K562 (cell line): ENCODE measurements around the gene FSIP2.

Source experiments
- ATF2 ChIP-seq: sonication (generic); formaldehyde crosslinking; IDR thresholded peaks from 2 replicates; pipeline ENCODE4 v1.8.1; 2022; ENCODE audit warnings: missing genetic modification reagents
- ATF6 ChIP-seq: sonication (generic); formaldehyde crosslinking; IDR thresholded peaks from 2 replicates; pipeline ENCODE4 v1.4.0; 2020; ENCODE audit warnings: mild to moderate bottlenecking, missing genetic modification reagents
- CEBPB ChIP-seq: fragments of 450-650 bp; IDR thresholded peaks from 2 replicates; pipeline ENCODE4 v1.6.1; 2016; ENCODE audit warnings: missing genetic modification characterization, missing compliant biosample characterization
- CTCF ChIP-seq, 3 experiments: IDR thresholded peaks in 2 of 3; conservative IDR thresholded peaks in 1 of 3; 2 replicates each; pipeline ENCODE4 v1.5.1; 2011 to 2012; ENCODE audit warnings: low read length in 3 of 3, mild to moderate bottlenecking in 3 of 3, control low read depth in 2 of 3, improper control_type of control experiment in 1 of 3, inconsistent platforms in 1 of 3, low read depth in 1 of 3, mixed read lengths in 1 of 3, moderate library complexity in 1 of 3; ENCODE audit not compliant: insufficient read depth in 2 of 3
- LARP7 ChIP-seq: fragments of 450-650 bp; IDR thresholded peaks from 2 replicates; pipeline ENCODE4 v1.6.1; 2016
- TFAP4 ChIP-seq: sonication (generic); formaldehyde crosslinking; IDR thresholded peaks from 2 replicates; pipeline ENCODE4 v1.8.0; 2022; ENCODE audit warnings: missing genetic modification reagents, mild to moderate bottlenecking, moderate library complexity, borderline replicate concordance
- ZNF354B ChIP-seq: fragments of 250-450 bp; sonication (Bioruptor Pico); IDR thresholded peaks from 2 replicates; pipeline ENCODE4 v1.4.0; 2020

GRCh38 chr2:185859506-185859905, 120.9 kb downstream of the FSIP2 start:
- TF ChIP-seq ATF2 (CRISPR knock-in tag) (no peak), TFAP4 (no peak), ZNF354B (CRISPR knock-in tag) (no peak), ATF6 (CRISPR knock-in tag) (no peak), CTCF (IDR thresholded peaks at IDR 0.05 in 2 of 3, conservative IDR thresholded peaks at IDR 0.05 in 1 of 3; ENCODE audit: insufficient read depth in 2 of 3, low read depth in 1 of 3, low read length in 3 of 3) (no peak), LARP7 (no peak), CEBPB (tag) (no peak)
